IMR-90 (cell line): ENCODE data around the gene SAMM50. TPM values are rescaled to one million over a fixed set of nuclear protein-coding genes. Genes with fewer than 3 reads are reported as not detected.

Source experiments
- ATAC-seq: fragments of 200-7000 bp; cut with Tn5 transposase; 2 replicates; pipeline ENCODE4 v1.9.1; 2020; ENCODE audit warnings: low read depth, mild to moderate bottlenecking, moderate library complexity
- BruUV-seq: library from RNA; stranded (reverse); fragments of 400-500 nt; replicated peaks from 2 replicates; lab custom pipeline; 2021; lab: Mats Ljungman, UMichigan
- CTCF ChIA-PET: fragments of 300-600 bp; formaldehyde crosslinking; extraction: SDS; loops from one replicate; lab custom pipeline; 2021; ENCODE audit warnings: antibody characterized with exemption; lab: Yijun Ruan, JAX
- POLR2A ChIA-PET: fragments of 300-600 bp; sonication (Branson Sonifier 250); formaldehyde crosslinking; loops from one replicate; lab custom pipeline; 2022; ENCODE audit warnings: antibody characterized with exemption; ENCODE audit not compliant: unreplicated experiment; lab: Charles Lee
- DNase-seq: peaks from one replicate; pipeline ENCODE4 v3.0.0; 2013
- H2AFZ ChIP-seq: replicated peaks from 2 replicates; pipeline ENCODE3; 2013; ENCODE audit warnings: low read length, mild to moderate bottlenecking; ENCODE audit not compliant: poor library complexity
- H2AK5ac ChIP-seq: 2 replicates; pipeline ENCODE4 v1.6.1; 2013; ENCODE audit warnings: low read depth, low read length, inconsistent platforms
- H2AK9ac ChIP-seq: replicated peaks from 2 replicates; pipeline ENCODE3; 2013; ENCODE audit warnings: mild to moderate bottlenecking, low read depth, low read length, moderate library complexity; ENCODE audit not compliant: poor library complexity
- H2BK120ac ChIP-seq: 2 replicates; pipeline ENCODE4 v1.6.1; 2013; ENCODE audit warnings: low read depth, low read length, inconsistent platforms
- H2BK15ac ChIP-seq: 3 replicates; pipeline ENCODE4 v1.6.1; 2013; ENCODE audit warnings: low read depth, low read length, inconsistent platforms
- H2BK20ac ChIP-seq: 2 replicates; pipeline ENCODE4 v1.6.1; 2013; ENCODE audit warnings: low read depth, mild to moderate bottlenecking, inconsistent platforms, low read length, moderate library complexity
- H2BK5ac ChIP-seq: 2 replicates; pipeline ENCODE4 v1.6.1; 2013; ENCODE audit warnings: mild to moderate bottlenecking, low read depth, low read length, inconsistent platforms; ENCODE audit not compliant: poor library complexity, severe bottlenecking
- H3K14ac ChIP-seq: replicated peaks from 2 replicates; pipeline ENCODE4 v1.6.1; 2013; ENCODE audit warnings: low read depth, low read length, inconsistent platforms
- H3K18ac ChIP-seq: 2 replicates; pipeline ENCODE4 v1.6.1; 2013; ENCODE audit warnings: low read depth, low read length, control low read depth
- H3K23ac ChIP-seq: 2 replicates; pipeline ENCODE4 v1.6.1; 2013; ENCODE audit warnings: low read depth, low read length, inconsistent platforms
- H3K27ac ChIP-seq: 2 replicates; pipeline ENCODE4 v1.5.1; 2013; ENCODE audit warnings: mild to moderate bottlenecking, control low read depth, low read length; ENCODE audit not compliant: insufficient read depth
- H3K27me3 ChIP-seq: 2 replicates; pipeline ENCODE4 v1.6.1; 2013; ENCODE audit warnings: low read length; ENCODE audit not compliant: control insufficient read depth, insufficient read depth
- H3K36me3 ChIP-seq: 2 replicates; pipeline ENCODE4 v1.6.1; 2013; ENCODE audit warnings: low read length, mixed read lengths; ENCODE audit not compliant: control insufficient read depth, insufficient read depth
- H3K4ac ChIP-seq: 2 replicates; pipeline ENCODE4 v1.6.1; 2013; ENCODE audit warnings: low read depth, low read length, inconsistent platforms
- H3K4me1 ChIP-seq: 2 replicates; pipeline ENCODE4 v1.6.1; 2013; ENCODE audit warnings: low read length, mixed read lengths; ENCODE audit not compliant: control insufficient read depth, insufficient read depth
- H3K4me2 ChIP-seq: 2 replicates; pipeline ENCODE4 v1.6.1; 2013; ENCODE audit warnings: low read depth, mild to moderate bottlenecking, control low read depth, low read length, moderate library complexity
- H3K4me3 ChIP-seq: 2 replicates; pipeline ENCODE4 v1.5.1; 2013; ENCODE audit warnings: low read depth, mild to moderate bottlenecking, control low read depth, low read length, moderate library complexity; ENCODE audit not compliant: insufficient read depth
- H3K56ac ChIP-seq: 2 replicates; pipeline ENCODE4 v1.6.1; 2013; ENCODE audit warnings: low read length, inconsistent platforms; ENCODE audit not compliant: insufficient read depth; ENCODE audit errors: extremely low read depth
- H3K79me1 ChIP-seq, 2 experiments: 2 replicates each; pipeline ENCODE4 v1.6.1; 2013; ENCODE audit warnings: low read length in 2 of 2, inconsistent platforms in 1 of 2, low read depth in 1 of 2
- H3K9ac ChIP-seq: 2 replicates; pipeline ENCODE4 v1.6.1; 2013; ENCODE audit warnings: low read depth, low read length, control low read depth
- H3K9me1 ChIP-seq: 2 replicates; pipeline ENCODE4 v1.6.1; 2013; ENCODE audit warnings: low read length, inconsistent platforms; ENCODE audit not compliant: insufficient read depth
- H3K9me3 ChIP-seq: 2 replicates; pipeline ENCODE4 v1.6.1; 2013; ENCODE audit warnings: low read length; ENCODE audit not compliant: control insufficient read depth, insufficient read depth
- H4K20me1 ChIP-seq: 2 replicates; pipeline ENCODE4 v1.6.1; 2013; ENCODE audit warnings: low read length, inconsistent platforms; ENCODE audit not compliant: insufficient read depth
- H4K5ac ChIP-seq: 2 replicates; pipeline ENCODE4 v1.6.1; 2013; ENCODE audit warnings: mild to moderate bottlenecking, low read depth, low read length, control low read depth
- H4K8ac ChIP-seq, 2 experiments: 2 replicates each; pipeline ENCODE4 v1.6.1; 2013; ENCODE audit warnings: low read depth in 2 of 2, low read length in 2 of 2, control low read depth in 1 of 2, inconsistent platforms in 1 of 2
- H4K91ac ChIP-seq: 2 replicates; pipeline ENCODE4 v1.6.1; 2013; ENCODE audit warnings: low read depth, low read length, inconsistent platforms; ENCODE audit not compliant: insufficient read depth
- BHLHE40 ChIP-seq: fragments of 150-350 bp; IDR thresholded peaks from 2 replicates; pipeline ENCODE4 v1.6.1; 2016; ENCODE audit warnings: mild to moderate bottlenecking, low read depth, low read length
- CEBPB ChIP-seq: IDR thresholded peaks from 2 replicates; pipeline ENCODE4 v1.6.1; 2012; ENCODE audit warnings: low read depth, low read length, improper control_type of control experiment
- CHD1 ChIP-seq: IDR thresholded peaks from 2 replicates; pipeline ENCODE4 v1.6.1; 2012; ENCODE audit warnings: low read depth, low read length, improper control_type of control experiment
- FOS ChIP-seq: fragments of 150-350 bp; IDR thresholded peaks from 2 replicates; pipeline ENCODE4 v1.6.1; 2016; ENCODE audit warnings: low read depth, low read length
- MAFK ChIP-seq: IDR thresholded peaks from 2 replicates; pipeline ENCODE4 v1.6.1; 2012; ENCODE audit warnings: low read depth, low read length, improper control_type of control experiment
- MAZ ChIP-seq: IDR thresholded peaks from 2 replicates; pipeline ENCODE4 v1.6.1; 2012; ENCODE audit warnings: low read depth, mild to moderate bottlenecking, low read length, improper control_type of control experiment, moderate library complexity, borderline replicate concordance
- MXI1 ChIP-seq: IDR thresholded peaks from 2 replicates; pipeline ENCODE4 v1.6.1; 2012; ENCODE audit warnings: low read depth, mild to moderate bottlenecking, low read length, moderate library complexity, borderline replicate concordance
- NFE2L2 ChIP-seq: fragments of 150-350 bp; IDR thresholded peaks from 2 replicates; pipeline ENCODE4 v1.6.1; 2016; ENCODE audit warnings: low read depth, mild to moderate bottlenecking, low read length
- POLR2A ChIP-seq: IDR thresholded peaks from 2 replicates; pipeline ENCODE4 v1.6.1; 2012; ENCODE audit warnings: mild to moderate bottlenecking, low read depth, low read length
- RAD21 ChIP-seq: IDR thresholded peaks from 2 replicates; pipeline ENCODE4 v1.6.1; 2012; ENCODE audit warnings: low read length, improper control_type of control experiment
- RCOR1 ChIP-seq: IDR thresholded peaks from 2 replicates; pipeline ENCODE4 v1.6.1; 2012; ENCODE audit warnings: mild to moderate bottlenecking, low read length, improper control_type of control experiment; ENCODE audit not compliant: insufficient replicate concordance
- RFX5 ChIP-seq: IDR thresholded peaks from 2 replicates; pipeline ENCODE4 v1.8.0; 2012; ENCODE audit warnings: low read depth, mild to moderate bottlenecking, low read length, moderate library complexity
- SMC3 ChIP-seq: fragments of 150-350 bp; IDR thresholded peaks from 2 replicates; pipeline ENCODE4 v1.6.1; 2016; ENCODE audit warnings: low read depth, mild to moderate bottlenecking, antibody characterized with exemption, low read length, moderate library complexity
- WGBS, 2 experiments: methylation state at CpG; one replicate each; pipeline versions ENCODE4 v1.1.5 to v1.1.7; 2013; ENCODE audit warnings: missing lambda C conversion rate in 2 of 2; ENCODE audit not compliant: insufficient read length in 1 of 2; ENCODE audit errors: extremely low coverage in 2 of 2; 5-methylcytosine and 5-hydroxymethylcytosine counted together
- dilution Hi-C: fragments of 300-500 bp; cut with HindIII; formaldehyde crosslinking; loops from one replicate; pipeline ENCODE4 v1.14.3; 2018; ENCODE audit warnings: low sequenced_read_pairs; ENCODE audit not compliant: unreplicated experiment
- in situ Hi-C: fragments of 300-500 bp; cut with MboI; formaldehyde crosslinking; loops from 3 replicates; pipeline ENCODE4 v1.14.3; 2019; ENCODE audit warnings: low sequenced_read_pairs, inconsistent platforms, mixed read lengths
- intact Hi-C: fragments of 100-400 bp; cut with micrococcal nuclease; formaldehyde crosslinking; loops from 2 replicates; pipeline ENCODE4 v1.10.0; 2022
- polyA plus RNA-seq, 3 experiments: library from polyadenylated mRNA; depleted of rRNA; stranded (reverse); fragments of >200 nt; gene quantifications; 2 replicates each; pipeline ENCODE4 v1.2.3, GENCODE V29; 2012; ENCODE audit warnings: low replicate concordance in 1 of 3
- total RNA-seq: library from RNA; depleted of rRNA; stranded (reverse); fragments of >200 nt; gene quantifications from 2 replicates; pipeline ENCODE4 v1.2.3, GENCODE V29; 2012
- TF ChIP-seq, protein P1 (sequence below): fragments of 150-350 bp; IDR thresholded peaks from 2 replicates; pipeline ENCODE4 v1.6.1; 2016; ENCODE audit warnings: low read depth, mild to moderate bottlenecking, low read length, moderate library complexity, borderline replicate concordance
- TF ChIP-seq, protein P2 (sequence below): fragments of 150-350 bp; IDR thresholded peaks from 2 replicates; pipeline ENCODE4 v1.6.1; 2017; ENCODE audit warnings: mild to moderate bottlenecking, antibody characterized with exemption, low read length, low read depth
- TF ChIP-seq, protein P3 (sequence below): conservative IDR thresholded peaks from 2 replicates; pipeline ENCODE4 v1.5.1; 2012; ENCODE audit warnings: mild to moderate bottlenecking, low read depth, low read length, improper control_type of control experiment

SAMM50 gene
- total and polyA plus RNA-seq, 2 of the 4 experiments (the other 2 are of a cell fraction) = 40.6 to 43.7 TPM

DNA sequence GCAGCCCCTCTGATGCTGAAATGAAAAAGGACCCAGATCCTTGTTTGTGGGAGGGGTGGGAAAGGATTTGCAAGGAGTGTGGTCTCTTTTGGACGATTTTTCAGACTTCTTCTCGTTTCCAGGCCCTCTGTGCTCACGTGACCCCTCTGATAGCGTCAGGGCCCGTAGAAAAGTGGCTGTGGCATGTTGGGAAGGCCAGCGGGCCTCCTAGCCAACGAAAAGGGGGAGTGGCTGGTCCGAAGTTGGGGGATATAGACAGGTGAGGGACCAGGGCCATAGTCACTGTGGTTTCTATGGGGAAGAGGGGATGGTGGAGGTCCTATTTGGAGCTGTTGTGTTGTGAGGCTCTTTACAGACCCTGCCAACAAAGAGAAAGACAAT lies 75.5 kb downstream of the SAMM50 start:
- Histone ChIP-seq H3K36me3 (no peaks in the 10 kb centered on the region), H3K9ac (no peak overlapping the region), H2AK9ac (no peak overlapping the region), H3K9me3 (no peaks in the 10 kb centered on the region), H4K8ac (no peak overlapping the region), H3K27me3 (no peaks in the 10 kb centered on the region), H4K91ac (no peak overlapping the region), H2BK120ac (no peak overlapping the region), H3K27ac (no peak overlapping the region), H3K4me3 (no peak overlapping the region), H3K56ac (no peak overlapping the region), H3K4me1 (peaks cover 5% of the 10 kb centered on the region), H2AFZ (no peak overlapping the region), H3K18ac (no peak overlapping the region), H3K23ac (no peak overlapping the region), H2AK5ac (no peak overlapping the region), H2BK15ac (no peak overlapping the region), H4K20me1 (no peaks in the 10 kb centered on the region), H3K14ac (no peak overlapping the region), H4K5ac (no peak overlapping the region), H3K4ac (no peak overlapping the region), H2BK5ac (no peak overlapping the region), H3K79me1 (peaks cover 12 to 65% of the 10 kb centered on the region in 2 experiments), H3K9me1 (0 out of 2 replicates have a peak, but pooled peaks cover 2% of the 10 kb centered on the region), H3K4me2 (no peak overlapping the region), H2BK20ac (no peak overlapping the region)
- DNase-seq (no peak), ATAC-seq (no peak)
- WGBS, 2 experiments = no CpG with 5 or more reads among the region's 8 CpGs
- CTCF ChIA-PET = no interaction called here
- intact Hi-C loops (no loop called here), in situ Hi-C loops (no loop called here), dilution Hi-C loops (no loop called here)
- BruUV-seq = no TSS peak
- POLR2A ChIA-PET = no interaction called here
- no peak for TF ChIP-seq POLR2A
- no peak for TF ChIP-seq CEBPB
- no peak for TF ChIP-seq RFX5
- TF ChIP-seq, protein P1, sequence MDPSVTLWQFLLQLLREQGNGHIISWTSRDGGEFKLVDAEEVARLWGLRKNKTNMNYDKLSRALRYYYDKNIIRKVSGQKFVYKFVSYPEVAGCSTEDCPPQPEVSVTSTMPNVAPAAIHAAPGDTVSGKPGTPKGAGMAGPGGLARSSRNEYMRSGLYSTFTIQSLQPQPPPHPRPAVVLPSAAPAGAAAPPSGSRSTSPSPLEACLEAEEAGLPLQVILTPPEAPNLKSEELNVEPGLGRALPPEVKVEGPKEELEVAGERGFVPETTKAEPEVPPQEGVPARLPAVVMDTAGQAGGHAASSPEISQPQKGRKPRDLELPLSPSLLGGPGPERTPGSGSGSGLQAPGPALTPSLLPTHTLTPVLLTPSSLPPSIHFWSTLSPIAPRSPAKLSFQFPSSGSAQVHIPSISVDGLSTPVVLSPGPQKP = no peak
- no peak for TF ChIP-seq FOS
- no peak for TF ChIP-seq RCOR1
- no peak for TF ChIP-seq RAD21
- TF ChIP-seq MAFK = no peak
- TF ChIP-seq, protein P2, sequence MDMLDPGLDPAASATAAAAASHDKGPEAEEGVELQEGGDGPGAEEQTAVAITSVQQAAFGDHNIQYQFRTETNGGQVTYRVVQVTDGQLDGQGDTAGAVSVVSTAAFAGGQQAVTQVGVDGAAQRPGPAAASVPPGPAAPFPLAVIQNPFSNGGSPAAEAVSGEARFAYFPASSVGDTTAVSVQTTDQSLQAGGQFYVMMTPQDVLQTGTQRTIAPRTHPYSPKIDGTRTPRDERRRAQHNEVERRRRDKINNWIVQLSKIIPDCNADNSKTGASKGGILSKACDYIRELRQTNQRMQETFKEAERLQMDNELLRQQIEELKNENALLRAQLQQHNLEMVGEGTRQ = no peak
- TF ChIP-seq SMC3 = no peak
- no peak for TF ChIP-seq CHD1
- TF ChIP-seq MXI1 = no peak
- TF ChIP-seq, protein P3, sequence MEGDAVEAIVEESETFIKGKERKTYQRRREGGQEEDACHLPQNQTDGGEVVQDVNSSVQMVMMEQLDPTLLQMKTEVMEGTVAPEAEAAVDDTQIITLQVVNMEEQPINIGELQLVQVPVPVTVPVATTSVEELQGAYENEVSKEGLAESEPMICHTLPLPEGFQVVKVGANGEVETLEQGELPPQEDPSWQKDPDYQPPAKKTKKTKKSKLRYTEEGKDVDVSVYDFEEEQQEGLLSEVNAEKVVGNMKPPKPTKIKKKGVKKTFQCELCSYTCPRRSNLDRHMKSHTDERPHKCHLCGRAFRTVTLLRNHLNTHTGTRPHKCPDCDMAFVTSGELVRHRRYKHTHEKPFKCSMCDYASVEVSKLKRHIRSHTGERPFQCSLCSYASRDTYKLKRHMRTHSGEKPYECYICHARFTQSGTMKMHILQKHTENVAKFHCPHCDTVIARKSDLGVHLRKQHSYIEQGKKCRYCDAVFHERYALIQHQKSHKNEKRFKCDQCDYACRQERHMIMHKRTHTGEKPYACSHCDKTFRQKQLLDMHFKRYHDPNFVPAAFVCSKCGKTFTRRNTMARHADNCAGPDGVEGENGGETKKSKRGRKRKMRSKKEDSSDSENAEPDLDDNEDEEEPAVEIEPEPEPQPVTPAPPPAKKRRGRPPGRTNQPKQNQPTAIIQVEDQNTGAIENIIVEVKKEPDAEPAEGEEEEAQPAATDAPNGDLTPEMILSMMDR = no peak
- no peak for TF ChIP-seq MAZ
- TF ChIP-seq BHLHE40 = no peak
- TF ChIP-seq NFE2L2 = no peak
